CD14-positive monocyte (primary cell): Measurements from ENCODE around the gene PKP4. TPM values are rescaled to one million over a fixed set of nuclear protein-coding genes. Genes with fewer than 3 reads are reported as not detected.

Experiments
- DNase-seq, 3 donors: peaks; one replicate each; pipeline ENCODE4 v3.0.0-alpha.2; 2011 to 2022
- H2AFZ ChIP-seq: 2 replicates; pipeline ENCODE4 v1.6.0; 2012; ENCODE audit warnings: mild to moderate bottlenecking, low read depth, low read length, inconsistent platforms; ENCODE audit not compliant: insufficient read depth, poor library complexity, severe bottlenecking
- H3K27ac ChIP-seq, 2 donors: 1 replicate in 1 of 2; 2 replicates in 1 of 2; pipeline ENCODE4 v1.5.1; 2012 to 2013; ENCODE audit warnings: low read length in 2 of 2, control low read depth in 1 of 2, inconsistent platforms in 1 of 2, low read depth in 1 of 2, mild to moderate bottlenecking in 1 of 2
- H3K27me3 ChIP-seq, 2 donors: one replicate each; pipeline versions ENCODE4 v1.6.0 to v1.6.1; 2011 to 2013; ENCODE audit warnings: low read length in 2 of 2; ENCODE audit not compliant: control insufficient read depth in 2 of 2, insufficient read depth in 2 of 2
- H3K36me3 ChIP-seq, 2 donors: replicated peaks in 1 of 2; 1 replicate in 1 of 2; 2 replicates in 1 of 2; pipeline versions ENCODE4 v1.5.1 to v1.6.1; 2012 to 2013; ENCODE audit warnings: low read length in 2 of 2, control low read depth in 1 of 2, inconsistent platforms in 1 of 2, mild to moderate bottlenecking in 1 of 2; ENCODE audit not compliant: insufficient read depth in 2 of 2, control insufficient read depth in 1 of 2
- H3K4me1 ChIP-seq, 2 donors: 1 replicate in 1 of 2; 2 replicates in 1 of 2; pipeline versions ENCODE4 v1.5.1 to v1.6.1; 2012 to 2013; ENCODE audit warnings: low read length in 2 of 2, control low read depth in 1 of 2, inconsistent platforms in 1 of 2, mild to moderate bottlenecking in 1 of 2, moderate library complexity in 1 of 2; ENCODE audit not compliant: insufficient read depth in 2 of 2, control insufficient read depth in 1 of 2
- H3K4me2 ChIP-seq: replicated peaks from 2 replicates; pipeline ENCODE3; 2012; ENCODE audit warnings: low read length, moderate library complexity, mild to moderate bottlenecking; ENCODE audit not compliant: poor library complexity, severe bottlenecking; ENCODE audit errors: extremely low read depth
- H3K4me3 ChIP-seq, 3 experiments: fragments of 200-600 bp in 1 of 3; sonication (generic) in 1 of 3; replicated peaks in 1 of 3; 1 replicate in 2 of 3; 2 replicates in 1 of 3; pipeline ENCODE4 v1.5.1; 2011 to 2013; ENCODE audit warnings: low read length in 3 of 3, mild to moderate bottlenecking in 3 of 3, control low read depth in 2 of 3, low read depth in 2 of 3, inconsistent platforms in 1 of 3, moderate library complexity in 1 of 3
- H3K79me2 ChIP-seq: 2 replicates; pipeline ENCODE4 v1.6.0; 2012; ENCODE audit warnings: mild to moderate bottlenecking, control low read depth, inconsistent platforms, low read length, moderate library complexity; ENCODE audit not compliant: insufficient read depth
- H3K9ac ChIP-seq: 2 replicates; pipeline ENCODE4 v1.6.0; 2017; ENCODE audit warnings: low read length, mild to moderate bottlenecking; ENCODE audit not compliant: insufficient read depth, poor library complexity, severe bottlenecking
- H3K9me3 ChIP-seq, 2 donors: replicated peaks in 1 of 2; 1 replicate in 1 of 2; 2 replicates in 1 of 2; pipeline versions ENCODE4 v1.5.1 to v1.6.1; 2012 to 2013; ENCODE audit warnings: low read length in 2 of 2, control low read depth in 1 of 2; ENCODE audit not compliant: control insufficient read depth in 1 of 2, insufficient read depth in 1 of 2
- H4K20me1 ChIP-seq: 2 replicates; pipeline ENCODE4 v1.6.0; 2012; ENCODE audit warnings: mild to moderate bottlenecking, low read length, control low read depth, moderate library complexity; ENCODE audit not compliant: insufficient read depth
- H3K27ac Mint-ChIP-seq, 7 donors: one replicate each; pipeline ENCODE4 v1.8.0; 2020; ENCODE audit warnings: mild to moderate bottlenecking in 7 of 7, mixed read lengths in 7 of 7, moderate library complexity in 6 of 7, inconsistent platforms in 2 of 7
- H3K27me3 Mint-ChIP-seq, 3 donors: one replicate each; pipeline ENCODE4 v1.8.0; 2021 to 2022; ENCODE audit warnings: low read depth in 3 of 3, mild to moderate bottlenecking in 3 of 3, mixed read lengths in 3 of 3, moderate library complexity in 3 of 3, inconsistent platforms in 1 of 3
- H3K36me3 Mint-ChIP-seq, 2 donors: one replicate each; pipeline ENCODE4 v1.8.0; 2020; ENCODE audit warnings: mixed read lengths in 2 of 2, inconsistent platforms in 1 of 2, mild to moderate bottlenecking in 1 of 2
- H3K4me1 Mint-ChIP-seq: one replicate; pipeline ENCODE4 v1.8.0; 2020; ENCODE audit warnings: mild to moderate bottlenecking, mixed read lengths
- H3K4me3 Mint-ChIP-seq, 2 donors: one replicate each; pipeline ENCODE4 v1.8.0; 2020; ENCODE audit warnings: mild to moderate bottlenecking in 2 of 2, mixed read lengths in 2 of 2, moderate library complexity in 1 of 2
- H3K9me3 Mint-ChIP-seq, 7 donors: one replicate each; pipeline ENCODE4 v1.8.0; 2020 to 2022; ENCODE audit warnings: mixed read lengths in 7 of 7, mild to moderate bottlenecking in 6 of 7, moderate library complexity in 6 of 7, inconsistent platforms in 2 of 7
- CTCF ChIP-seq: fragments of 200-600 bp; IDR thresholded peaks from one replicate; pipeline ENCODE4 v1.8.0; 2022; ENCODE audit warnings: antibody characterized with exemption, mild to moderate bottlenecking
- WGBS: methylation state at CpG from one replicate; pipeline ENCODE4 v1.1.5; 2013; ENCODE audit warnings: missing lambda C conversion rate; ENCODE audit not compliant: insufficient coverage; 5-methylcytosine and 5-hydroxymethylcytosine counted together
- intact Hi-C, 2 donors: fragments of 100-400 bp; cut with micrococcal nuclease; formaldehyde crosslinking; loops; one replicate each; pipeline versions ENCODE4 v1.15.0 to v1.15.1; 2023
- polyA plus RNA-seq, 3 donors: library from polyadenylated mRNA; depleted of rRNA in 1 of 3; unstranded in 2 of 3; stranded (reverse) in 1 of 3; fragments of 300-500 nt in 2 of 3; fragments of >200 nt in 1 of 3; fragmentation: Illumina TruSeq in 2 of 3; gene quantifications; 1 replicate in 2 of 3; 2 replicates in 1 of 3; pipeline ENCODE4 v1.2.3, GENCODE V29; 2012 to 2021

Gene PKP4
- polyA plus RNA-seq, 3 donors, result 0.33 to 9.4 (median 0.73) TPM

- Histone ChIP-seq H3K79me2 (peaks cover 17% of the 10 kb centered on the region), H3K4me2 (no peak overlapping the region), H3K9ac (no peak overlapping the region), H4K20me1 (no peaks in the 10 kb centered on the region), H3K4me3 (no peak overlapping the region), H3K9me3 (no peaks in the 10 kb centered on the region), H3K4me1 (no peaks in the 10 kb centered on the region), H2AFZ (no peak overlapping the region), H3K27me3 (no peaks in the 10 kb centered on the region), H3K36me3 (no peaks in the 10 kb centered on the region), H3K27ac (no peak overlapping the region)
- peaks cover 6% of the 10 kb centered on the region for H3K4me1 Mint-ChIP-seq
- intact Hi-C loops, result no loop called here
- H3K27me3 Mint-ChIP-seq, result no peaks in the 10 kb centered on the region
- peak in 1 of 3 donors; percentile 8 for DNase-seq
- no peak for TF ChIP-seq CTCF
- no peaks in the 10 kb centered on the region for H3K9me3 Mint-ChIP-seq
- H3K4me3 Mint-ChIP-seq, result no peak overlapping the region
- no peak overlapping the region for H3K27ac Mint-ChIP-seq
- peaks cover 0 to 3% of the 10 kb centered on the region in 2 donors for H3K36me3 Mint-ChIP-seq
Measured at GRCh38 chr2:158482594-158482993, 25.8 kb downstream of the PKP4 start.

GRCh38 chr2:158484892-158485556, 28.3 kb downstream of the PKP4 start:
- H3K9me3 ChIP-seq, result no peaks in the 10 kb centered on the region
- H3K4me2 ChIP-seq, result no peak overlapping the region
- Mint-ChIP-seq H3K9me3 (no peaks in the 10 kb centered on the region), H3K27me3 (no peaks in the 10 kb centered on the region), H3K4me3 (no peak overlapping the region), H3K4me1 (peaks cover 17% of the 10 kb centered on the region), H3K36me3 (peaks cover 0 to 3% of the 10 kb centered on the region in 2 donors), H3K27ac (peak overlapping the region in 1 of 7 donors; percentile 54)
- no peaks in the 10 kb centered on the region for H4K20me1 ChIP-seq
- H3K4me1 ChIP-seq, result no peaks in the 10 kb centered on the region
- TF ChIP-seq CTCF, result no peak
- H3K4me3 ChIP-seq, result no peak overlapping the region
- no peak for DNase-seq
- H3K27me3 ChIP-seq, result no peaks in the 10 kb centered on the region
- H3K27ac ChIP-seq, result no peak overlapping the region
- H3K36me3 ChIP-seq, result no peaks in the 10 kb centered on the region
- peaks cover 23% of the 10 kb centered on the region for H3K79me2 ChIP-seq
- no peak overlapping the region for H2AFZ ChIP-seq
- intact Hi-C loops, result no loop called here
- no peak overlapping the region for H3K9ac ChIP-seq
- WGBS, result 100% methylated on average over 5 of the region's 8 CpGs
